Stomach smooth muscle (tissue), 2 donors: ENCODE results near the gene SERP1.

Experiments
- H3K27ac ChIP-seq: one replicate; pipeline ENCODE4 v1.7.0; 2013; ENCODE audit warnings: mild to moderate bottlenecking, low read length, inconsistent platforms
- H3K27me3 ChIP-seq, 2 donors: one replicate each; pipeline ENCODE4 v1.7.0; 2013; ENCODE audit warnings: low read length in 2 of 2; ENCODE audit not compliant: insufficient read depth in 2 of 2, control insufficient read depth in 1 of 2
- H3K36me3 ChIP-seq, 2 donors: one replicate each; pipeline ENCODE4 v1.7.0; 2013; ENCODE audit warnings: low read length in 2 of 2; ENCODE audit not compliant: control insufficient read depth in 2 of 2, insufficient read depth in 2 of 2
- H3K4me1 ChIP-seq: one replicate; pipeline ENCODE4 v1.7.0; 2013; ENCODE audit warnings: low read length; ENCODE audit not compliant: control insufficient read depth, insufficient read depth
- H3K4me3 ChIP-seq, 2 donors: one replicate each; pipeline ENCODE4 v1.7.0; 2013; ENCODE audit warnings: low read length in 2 of 2
- H3K9ac ChIP-seq, 2 donors: one replicate each; pipeline ENCODE4 v1.7.0; 2013; ENCODE audit warnings: low read length in 2 of 2, mild to moderate bottlenecking in 1 of 2
- H3K9me3 ChIP-seq, 2 donors: one replicate each; pipeline ENCODE4 v1.7.0; 2013; ENCODE audit warnings: low read length in 2 of 2; ENCODE audit not compliant: control insufficient read depth in 2 of 2
- donor health status: healthy.
- donor health status: Pancreatic carcinoma.

The SERP1 gene

DNA sequence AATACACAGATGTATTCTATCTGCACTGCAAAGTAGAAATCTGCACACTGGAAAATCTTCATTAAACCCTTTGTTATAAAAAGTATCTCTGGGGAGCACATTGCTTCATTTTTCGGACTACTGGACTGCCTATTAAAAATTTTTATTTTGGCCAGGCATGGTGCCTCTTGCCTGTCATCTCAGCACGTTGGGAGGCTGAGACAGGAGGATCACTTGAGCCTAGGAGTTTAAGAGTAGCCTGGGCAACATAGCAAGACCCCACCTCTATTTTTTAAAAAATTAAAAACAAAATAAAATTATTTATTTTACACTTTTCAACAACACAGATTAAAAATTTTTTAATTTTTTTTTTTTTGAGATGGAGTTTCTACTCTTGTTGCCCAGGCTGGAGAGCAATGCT is 6.0 kb downstream of the SERP1 start:
- H3K36me3 ChIP-seq = peaks cover 0 to 17% of the 10 kb centered on the region in 2 donors
- H3K9ac ChIP-seq = no peak overlapping the region
- H3K27ac ChIP-seq = no peak overlapping the region
- H3K4me3 ChIP-seq = no peak overlapping the region
- H3K27me3 ChIP-seq = no peaks in the 10 kb centered on the region
- H3K9me3 ChIP-seq = no peaks in the 10 kb centered on the region
- peaks cover 2% of the 10 kb centered on the region for H3K4me1 ChIP-seq

DNA sequence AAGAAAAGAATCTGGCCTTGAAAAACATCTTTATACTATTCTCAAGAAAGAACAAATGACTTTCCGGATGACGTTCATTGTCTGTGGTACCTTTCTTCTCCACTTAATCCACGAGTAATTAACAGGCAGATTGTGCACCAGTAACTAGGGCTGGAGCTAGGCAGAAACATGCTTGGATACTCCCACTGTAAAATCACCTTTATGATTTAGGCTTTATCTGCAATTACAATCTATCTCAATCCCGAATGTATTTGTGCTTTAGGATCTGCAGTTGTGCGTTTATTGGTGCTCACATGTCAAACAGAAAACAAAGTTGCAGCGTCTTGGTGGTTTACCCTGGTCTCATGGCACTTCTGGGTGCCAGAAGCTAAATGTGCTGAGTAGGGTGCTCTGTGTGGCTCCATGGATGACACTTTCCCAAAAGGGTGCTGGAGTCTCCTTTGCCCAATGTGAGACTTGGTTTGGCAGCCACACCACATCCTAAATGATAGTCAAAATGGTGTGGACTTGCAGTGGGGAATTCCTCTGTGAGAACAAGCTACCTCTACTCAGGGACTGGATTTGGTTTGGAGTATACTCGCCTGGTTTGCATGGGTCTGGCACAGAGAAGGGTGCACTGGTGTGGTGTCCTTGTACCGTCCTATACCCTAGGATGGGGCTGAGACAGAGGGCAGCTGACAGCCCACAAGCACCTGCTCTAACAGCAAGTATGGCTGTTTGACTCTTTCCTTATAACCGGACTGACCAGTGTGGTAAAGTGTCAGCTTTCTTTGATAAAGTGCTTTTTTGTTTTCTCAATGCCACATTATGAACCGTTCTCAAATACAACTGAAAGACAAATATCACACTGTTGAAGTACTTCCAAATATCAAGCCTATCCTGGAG is 7.7 kb downstream of the SERP1 start:
- Histone ChIP-seq H3K9me3 (no peaks in the 10 kb centered on the region), H3K27me3 (no peaks in the 10 kb centered on the region), H3K36me3 (peaks cover 0 to 11% of the 10 kb centered on the region in 2 donors), H3K4me3 (no peak overlapping the region), H3K9ac (no peak overlapping the region), H3K27ac (no peak overlapping the region), H3K4me1 (peaks cover under 1% of the 10 kb centered on the region)

DNA sequence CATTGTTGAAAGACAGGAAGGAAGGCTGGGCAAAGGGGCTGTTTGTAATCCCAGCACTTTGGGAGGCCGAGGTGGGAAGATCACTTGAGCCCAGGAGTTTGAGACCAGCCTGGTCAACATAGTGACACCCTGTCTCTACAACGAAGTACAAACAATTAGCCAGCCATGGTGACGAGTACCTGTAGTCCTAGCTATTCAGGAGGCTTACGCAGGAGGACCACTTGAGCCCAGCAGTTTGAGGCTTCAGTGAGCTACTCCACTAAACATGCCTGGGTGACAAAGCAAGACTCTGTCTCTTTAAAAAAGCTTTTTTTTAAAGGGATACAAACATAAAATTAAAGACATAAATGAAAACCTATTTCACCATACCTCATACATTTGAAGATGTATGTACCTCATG is 11.1 kb downstream of the SERP1 start:
- Histone ChIP-seq H3K4me1 (no peaks in the 10 kb centered on the region), H3K27ac (no peak overlapping the region), H3K9ac (no peak overlapping the region), H3K9me3 (no peaks in the 10 kb centered on the region), H3K4me3 (no peak overlapping the region), H3K27me3 (no peaks in the 10 kb centered on the region), H3K36me3 (no peaks in the 10 kb centered on the region)

DNA sequence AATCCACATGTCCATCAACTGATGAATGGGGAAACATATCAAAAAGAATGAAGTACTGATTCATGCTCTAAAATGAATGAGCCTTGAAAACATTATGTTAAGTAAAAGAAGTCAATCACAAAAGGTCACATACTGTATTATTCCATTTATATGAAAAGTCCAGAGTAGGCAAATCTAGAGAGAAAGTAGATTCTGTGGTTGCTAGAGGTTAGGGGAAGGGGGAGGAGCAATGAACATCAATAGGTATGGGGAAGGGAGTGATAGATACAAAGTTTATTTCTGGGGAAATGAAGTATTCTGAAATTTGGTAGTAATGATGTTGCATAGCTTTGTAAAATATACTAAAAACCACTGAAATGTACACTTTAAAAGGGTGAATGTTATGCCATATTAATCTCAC is 14.5 kb downstream of the SERP1 start:
- Histone ChIP-seq H3K27ac (no peak overlapping the region), H3K36me3 (no peaks in the 10 kb centered on the region), H3K9ac (no peak overlapping the region), H3K27me3 (no peaks in the 10 kb centered on the region), H3K9me3 (no peaks in the 10 kb centered on the region), H3K4me1 (no peaks in the 10 kb centered on the region), H3K4me3 (no peak overlapping the region)

DNA sequence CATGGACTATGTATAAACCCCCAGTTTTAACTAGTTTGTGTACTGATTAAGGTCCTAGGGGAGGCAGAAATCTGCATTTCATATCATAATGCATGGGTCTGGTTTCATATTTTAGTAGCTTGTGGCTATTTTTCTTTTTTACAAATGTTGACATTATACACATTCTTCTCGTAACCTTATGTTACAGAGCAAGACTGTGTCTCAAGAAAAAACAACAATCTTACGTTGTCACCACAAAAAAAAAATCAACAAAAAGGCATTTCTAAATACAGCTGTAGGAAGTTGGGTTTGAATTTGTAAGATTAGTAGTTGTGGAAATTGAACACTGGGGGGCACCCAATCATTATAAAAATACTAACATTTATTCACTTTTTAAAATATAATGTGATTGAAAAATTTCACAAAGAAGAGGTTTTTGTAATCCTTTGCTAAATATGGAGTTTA is 17.9 kb downstream of the SERP1 start:
- H3K4me3 ChIP-seq = no peak overlapping the region
- H3K9me3 ChIP-seq = no peaks in the 10 kb centered on the region
- no peaks in the 10 kb centered on the region for H3K27me3 ChIP-seq
- H3K9ac ChIP-seq = no peak overlapping the region
- H3K36me3 ChIP-seq = no peaks in the 10 kb centered on the region
- H3K27ac ChIP-seq = no peak overlapping the region
- H3K4me1 ChIP-seq = no peaks in the 10 kb centered on the region

DNA sequence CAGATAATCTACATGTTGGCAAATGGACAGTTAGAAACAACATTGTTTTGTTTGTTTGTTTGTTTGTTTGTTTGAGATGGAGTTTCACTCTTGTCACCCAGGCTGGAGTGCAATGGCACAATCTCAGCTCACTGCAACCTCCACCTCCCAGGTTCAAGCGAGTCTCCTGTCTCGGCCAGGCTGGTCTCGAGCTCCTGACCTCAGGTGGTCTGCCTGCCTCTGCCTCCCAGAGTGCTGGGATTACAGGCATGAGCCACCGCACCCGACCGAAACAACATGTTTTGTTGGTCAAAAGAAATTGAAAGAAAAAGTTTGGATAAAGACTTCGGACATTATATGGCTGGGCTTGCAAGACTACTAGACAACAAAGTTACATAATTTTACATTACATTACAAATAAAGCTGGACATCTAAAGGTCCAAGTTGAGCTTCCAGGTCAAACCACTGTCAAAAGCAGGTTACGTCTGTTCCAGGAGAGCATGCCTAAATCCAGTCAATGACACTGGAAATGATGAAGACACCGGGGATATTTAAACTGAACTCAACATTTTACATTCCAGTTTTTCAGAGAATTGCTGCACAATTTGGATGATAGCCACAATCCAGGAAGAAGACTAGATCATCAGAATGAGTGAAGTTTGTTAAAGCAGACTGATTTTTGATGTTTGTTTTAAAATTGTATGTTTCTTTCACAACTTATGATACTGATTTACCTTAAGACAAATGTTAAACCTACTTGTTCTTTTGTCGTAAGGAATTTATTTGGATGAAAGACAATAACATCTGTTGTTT is 18.6 kb downstream of the SERP1 start:
- Histone ChIP-seq H3K9me3 (no peaks in the 10 kb centered on the region), H3K36me3 (no peaks in the 10 kb centered on the region), H3K4me3 (peak overlapping the region in 1 of 2 donors; percentile 44), H3K27me3 (no peaks in the 10 kb centered on the region), H3K4me1 (no peaks in the 10 kb centered on the region), H3K27ac (no peak overlapping the region), H3K9ac (no peak overlapping the region)

DNA sequence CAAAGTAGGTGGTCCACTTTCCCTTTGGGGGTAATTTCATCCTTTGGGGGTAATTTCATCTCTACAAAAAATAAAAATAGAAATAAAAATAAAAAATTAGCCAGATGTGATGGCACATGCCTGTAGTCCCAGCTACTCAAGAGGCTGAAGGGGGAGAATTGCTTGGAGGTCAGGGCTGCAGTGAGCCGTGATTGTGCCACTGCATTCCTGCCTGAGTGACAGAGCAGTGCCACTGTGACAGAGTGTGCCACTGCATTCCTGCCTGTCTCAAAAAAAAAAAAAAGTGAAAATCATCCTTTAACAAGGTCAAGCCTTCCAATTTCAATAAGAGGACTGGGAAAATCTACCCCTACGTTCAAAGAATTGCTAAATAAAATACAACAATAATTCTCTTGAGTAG is 22.8 kb downstream of the SERP1 start:
- H3K9me3 ChIP-seq = no peaks in the 10 kb centered on the region
- no peak overlapping the region for H3K9ac ChIP-seq
- H3K4me3 ChIP-seq = no peak overlapping the region
- H3K27me3 ChIP-seq = no peaks in the 10 kb centered on the region
- H3K27ac ChIP-seq = no peak overlapping the region
- no peaks in the 10 kb centered on the region for H3K36me3 ChIP-seq
- no peaks in the 10 kb centered on the region for H3K4me1 ChIP-seq

DNA sequence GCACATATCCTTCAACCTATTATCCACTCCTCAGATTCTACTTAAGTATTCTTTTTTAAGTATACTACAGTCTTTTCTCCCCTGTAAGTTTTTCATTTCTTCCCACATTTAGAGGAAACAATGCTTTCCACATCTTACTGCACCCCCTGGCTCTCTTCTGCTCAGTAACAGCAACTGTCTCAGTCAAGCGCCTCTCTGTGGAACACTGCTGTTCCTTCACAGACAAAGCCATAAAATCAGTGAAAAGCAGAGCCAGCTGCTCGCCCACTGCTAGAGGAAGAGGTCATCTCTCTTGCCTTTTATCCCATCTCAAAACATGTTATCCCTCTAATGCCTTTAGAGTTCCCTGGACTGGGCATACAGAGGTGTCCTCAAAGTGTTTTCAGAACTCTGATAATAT is 24.8 kb downstream of the SERP1 start:
- Histone ChIP-seq H3K9ac (no peak overlapping the region), H3K27me3 (no peaks in the 10 kb centered on the region), H3K4me3 (no peak overlapping the region), H3K27ac (no peak overlapping the region), H3K4me1 (no peaks in the 10 kb centered on the region), H3K36me3 (no peaks in the 10 kb centered on the region), H3K9me3 (no peaks in the 10 kb centered on the region)

DNA sequence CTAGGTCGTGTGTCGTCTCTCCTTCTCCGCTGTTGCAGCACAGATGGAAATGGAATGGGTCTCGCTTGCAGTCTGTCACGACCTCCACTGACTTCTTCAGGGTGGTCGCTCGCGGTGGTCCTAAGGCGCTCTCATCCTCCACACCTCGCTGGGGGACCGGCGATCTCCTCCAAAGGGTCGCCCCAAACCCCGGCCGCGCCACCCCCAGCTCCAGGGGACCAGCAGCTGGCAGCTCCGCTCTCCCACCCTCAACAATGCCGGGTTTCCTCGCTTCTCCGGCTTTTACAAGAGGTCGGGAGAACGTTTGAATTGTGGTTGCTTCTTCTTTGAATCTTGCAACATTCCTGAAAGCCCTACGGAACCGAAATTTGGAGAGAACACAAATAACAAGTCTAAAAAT is 25.9 kb downstream of the SERP1 start:
- Histone ChIP-seq H3K9ac (no peak overlapping the region), H3K27me3 (no peaks in the 10 kb centered on the region), H3K27ac (no peak overlapping the region), H3K4me3 (no peak overlapping the region), H3K9me3 (no peaks in the 10 kb centered on the region), H3K36me3 (no peaks in the 10 kb centered on the region), H3K4me1 (no peaks in the 10 kb centered on the region)

DNA sequence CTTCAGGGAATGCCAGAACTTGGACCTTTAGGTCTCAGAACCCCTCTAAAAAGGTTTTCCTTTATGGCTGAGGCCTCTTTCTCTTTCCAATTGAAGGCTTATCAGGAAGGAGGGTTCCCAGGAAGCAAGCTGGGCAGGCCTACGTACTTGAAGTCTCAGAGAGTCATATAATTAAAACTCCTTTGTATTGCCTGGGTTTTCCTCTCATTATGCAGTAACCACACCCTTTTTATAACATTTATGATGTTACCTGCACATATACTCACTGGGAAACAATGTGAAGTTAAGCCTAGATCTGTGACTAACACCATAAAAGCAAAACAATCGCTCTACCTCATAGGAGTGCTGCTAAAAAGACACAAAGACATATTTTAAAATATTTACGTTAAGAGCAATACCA is 27.3 kb downstream of the SERP1 start:
- Histone ChIP-seq H3K9me3 (no peaks in the 10 kb centered on the region), H3K36me3 (no peaks in the 10 kb centered on the region), H3K27ac (no peak overlapping the region), H3K4me1 (no peaks in the 10 kb centered on the region), H3K4me3 (no peak overlapping the region), H3K27me3 (no peaks in the 10 kb centered on the region), H3K9ac (no peak overlapping the region)

DNA sequence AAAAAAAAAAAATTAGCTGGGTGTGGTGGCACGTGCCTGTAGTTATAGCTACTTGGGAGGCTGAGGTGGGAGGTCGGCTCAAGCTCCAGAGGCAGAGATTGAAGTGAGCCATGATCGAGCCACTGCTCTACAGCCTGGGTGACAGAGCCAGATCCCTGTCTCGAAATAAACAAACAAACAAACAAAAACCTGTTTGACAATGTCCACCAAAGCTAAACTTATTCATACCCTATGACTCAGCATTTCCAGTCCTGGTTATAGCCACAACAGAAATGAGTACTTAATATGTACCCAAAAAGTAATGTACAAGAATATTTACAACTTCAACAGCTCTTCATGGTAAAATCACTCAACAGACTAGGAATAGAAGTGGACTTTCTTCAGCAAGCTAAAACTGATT is 31.1 kb downstream of the SERP1 start:
- no peaks in the 10 kb centered on the region for H3K4me1 ChIP-seq
- H3K9ac ChIP-seq = no peak overlapping the region
- H3K36me3 ChIP-seq = no peaks in the 10 kb centered on the region
- H3K27me3 ChIP-seq = no peaks in the 10 kb centered on the region
- H3K4me3 ChIP-seq = no peak overlapping the region
- H3K9me3 ChIP-seq = no peaks in the 10 kb centered on the region
- no peak overlapping the region for H3K27ac ChIP-seq
